ENCODE results near the gene EFHD2. TPM values are rescaled to one million over a fixed set of nuclear protein-coding genes. Genes with fewer than 3 reads are reported as not detected.

Gene EFHD2
- total RNA-seq, 1 donor from 2014 or later, result 26.0 TPM

DNA sequence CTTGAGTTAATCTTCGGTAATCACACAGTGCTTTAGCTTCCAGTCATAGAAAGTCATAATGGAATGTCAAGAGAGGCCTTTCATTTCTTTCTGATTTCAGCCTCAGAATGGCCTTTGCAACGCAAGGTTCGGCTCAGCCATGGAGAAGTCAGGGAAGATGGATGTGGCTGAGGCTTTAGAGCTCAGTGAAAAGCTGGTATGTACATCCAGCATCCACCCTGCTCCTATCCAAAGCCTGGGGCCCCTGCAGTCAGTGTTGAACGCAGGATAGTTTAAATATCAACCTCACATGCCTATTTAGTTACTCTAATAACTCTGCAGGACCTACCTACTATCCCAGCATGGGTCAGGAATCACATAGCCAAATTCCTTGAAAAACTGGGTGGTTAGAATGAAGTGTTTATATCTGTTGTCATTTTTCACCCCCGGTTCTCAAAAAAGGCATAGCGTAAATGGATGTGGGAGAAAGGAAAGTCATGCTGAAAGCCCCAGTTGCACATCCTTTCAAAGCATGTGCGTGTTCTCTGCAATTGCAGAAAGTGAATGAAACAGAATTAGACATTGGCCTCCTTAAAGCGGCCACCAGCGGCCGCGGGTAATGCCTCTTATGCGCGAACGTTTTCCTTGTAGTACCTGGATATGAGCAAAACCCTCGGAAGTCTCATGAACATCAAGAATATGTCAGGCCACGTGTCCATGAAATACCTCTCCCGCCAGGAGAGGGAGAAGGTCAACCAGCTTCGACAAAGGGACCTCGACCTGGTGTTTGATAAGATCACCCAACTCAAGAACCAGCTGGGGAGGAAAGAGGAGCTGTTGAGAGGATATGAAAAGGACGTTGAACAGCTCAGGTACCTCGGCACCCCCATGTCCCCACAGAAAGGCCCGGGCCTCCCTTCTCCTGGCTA is 28.8 kb upstream of the EFHD2 start:
- Mint-ChIP-seq H3K27ac (ENCODE audit: unreplicated experiment) (no peak overlapping the region), H3K27me3 (ENCODE audit: low read depth, unreplicated experiment) (peaks cover 73% of the 10 kb centered on the region), H3K4me1 (ENCODE audit: low read depth, unreplicated experiment) (peaks cover 1% of the 10 kb centered on the region), H3K36me3 (ENCODE audit: low read depth, unreplicated experiment) (no peaks in the 10 kb centered on the region), H3K9me3 (ENCODE audit: unreplicated experiment) (peaks cover 1% of the 10 kb centered on the region), H3K4me3 (ENCODE audit: unreplicated experiment) (no peak overlapping the region)
- no peak overlapping the region for H3K4me2 ChIP-seq (ENCODE audit: low read length)
- H4K20me1 ChIP-seq (ENCODE audit: insufficient read depth, low read length), result no peaks in the 10 kb centered on the region
- H3K27me3 ChIP-seq (ENCODE audit: insufficient read depth, low read length), result peaks cover 14% of the 10 kb centered on the region
- FAIRE-seq (no peak), DNase-seq (ENCODE audit: low read depth) (no peak)
- TF ChIP-seq EZH2 (IDR thresholded peaks at IDR 0.05; ENCODE audit: insufficient read depth, low read length), result no peak
- TF ChIP-seq, protein P1, sequence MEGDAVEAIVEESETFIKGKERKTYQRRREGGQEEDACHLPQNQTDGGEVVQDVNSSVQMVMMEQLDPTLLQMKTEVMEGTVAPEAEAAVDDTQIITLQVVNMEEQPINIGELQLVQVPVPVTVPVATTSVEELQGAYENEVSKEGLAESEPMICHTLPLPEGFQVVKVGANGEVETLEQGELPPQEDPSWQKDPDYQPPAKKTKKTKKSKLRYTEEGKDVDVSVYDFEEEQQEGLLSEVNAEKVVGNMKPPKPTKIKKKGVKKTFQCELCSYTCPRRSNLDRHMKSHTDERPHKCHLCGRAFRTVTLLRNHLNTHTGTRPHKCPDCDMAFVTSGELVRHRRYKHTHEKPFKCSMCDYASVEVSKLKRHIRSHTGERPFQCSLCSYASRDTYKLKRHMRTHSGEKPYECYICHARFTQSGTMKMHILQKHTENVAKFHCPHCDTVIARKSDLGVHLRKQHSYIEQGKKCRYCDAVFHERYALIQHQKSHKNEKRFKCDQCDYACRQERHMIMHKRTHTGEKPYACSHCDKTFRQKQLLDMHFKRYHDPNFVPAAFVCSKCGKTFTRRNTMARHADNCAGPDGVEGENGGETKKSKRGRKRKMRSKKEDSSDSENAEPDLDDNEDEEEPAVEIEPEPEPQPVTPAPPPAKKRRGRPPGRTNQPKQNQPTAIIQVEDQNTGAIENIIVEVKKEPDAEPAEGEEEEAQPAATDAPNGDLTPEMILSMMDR (IDR thresholded peaks at IDR 0.05; ENCODE audit: insufficient read depth, low read depth, low read length), result no peak
- no peaks in the 10 kb centered on the region for H3K9me3 ChIP-seq (ENCODE audit: insufficient read depth, low read depth, low read length)
- H3K79me2 ChIP-seq (ENCODE audit: insufficient read depth, low read length), result no peaks in the 10 kb centered on the region
- peaks cover 4% of the 10 kb centered on the region for H3K4me1 ChIP-seq (ENCODE audit: insufficient read depth, low read length)
- no peak overlapping the region for H3K9ac ChIP-seq (ENCODE audit: low read length)
- no peak overlapping the region for H2AFZ ChIP-seq (ENCODE audit: low read depth, low read length)
- no peaks in the 10 kb centered on the region for H3K36me3 ChIP-seq (ENCODE audit: insufficient read depth, low read length)
- no peak overlapping the region for H3K27ac ChIP-seq (ENCODE audit: low read depth, low read length)
- H3K4me3 ChIP-seq (ENCODE audit: insufficient read depth, low read depth, low read length), result no peak overlapping the region

DNA sequence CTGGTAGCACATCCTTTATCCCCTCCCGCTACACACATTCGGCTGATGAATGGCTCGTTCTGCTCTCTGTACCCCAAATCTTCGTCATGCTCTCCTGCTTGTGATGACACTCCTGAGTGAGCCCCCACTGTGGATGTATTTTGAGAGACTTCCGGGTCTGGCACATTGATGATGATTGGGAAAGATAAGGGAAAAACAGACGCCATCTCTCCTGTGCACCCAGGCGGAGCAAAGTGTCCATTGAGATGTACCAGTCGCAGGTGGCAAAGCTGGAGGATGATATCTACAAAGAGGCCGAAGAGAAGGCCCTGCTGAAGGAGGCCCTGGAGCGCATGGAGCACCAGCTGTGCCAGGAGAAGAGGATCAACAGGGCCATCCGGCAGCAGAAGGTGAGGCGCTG is 27.9 kb upstream of the EFHD2 start:
- Histone ChIP-seq H3K4me3 (ENCODE audit: insufficient read depth, low read depth, low read length) (no peak overlapping the region), H3K9ac (ENCODE audit: low read length) (no peak overlapping the region), H4K20me1 (ENCODE audit: insufficient read depth, low read length) (no peaks in the 10 kb centered on the region), H2AFZ (ENCODE audit: low read depth, low read length) (no peak overlapping the region), H3K4me2 (ENCODE audit: low read length) (no peak overlapping the region), H3K9me3 (ENCODE audit: insufficient read depth, low read depth, low read length) (no peaks in the 10 kb centered on the region), H3K36me3 (ENCODE audit: insufficient read depth, low read length) (no peaks in the 10 kb centered on the region), H3K4me1 (ENCODE audit: insufficient read depth, low read length) (peaks cover 11% of the 10 kb centered on the region), H3K27me3 (ENCODE audit: insufficient read depth, low read length) (peaks cover 14% of the 10 kb centered on the region), H3K27ac (ENCODE audit: low read depth, low read length) (no peak overlapping the region), H3K79me2 (ENCODE audit: insufficient read depth, low read length) (no peaks in the 10 kb centered on the region)
- Mint-ChIP-seq H3K4me1 (ENCODE audit: low read depth, unreplicated experiment) (peaks cover 1% of the 10 kb centered on the region), H3K9me3 (ENCODE audit: unreplicated experiment) (peaks cover 1% of the 10 kb centered on the region), H3K4me3 (ENCODE audit: unreplicated experiment) (no peak overlapping the region), H3K27ac (ENCODE audit: unreplicated experiment) (no peak overlapping the region), H3K36me3 (ENCODE audit: low read depth, unreplicated experiment) (no peaks in the 10 kb centered on the region), H3K27me3 (ENCODE audit: low read depth, unreplicated experiment) (peaks cover 81% of the 10 kb centered on the region)
- DNase-seq (ENCODE audit: low read depth) (no peak), FAIRE-seq (no peak)
- no peak for TF ChIP-seq EZH2 (IDR thresholded peaks at IDR 0.05; ENCODE audit: insufficient read depth, low read length)
- TF ChIP-seq, protein P1 (IDR thresholded peaks at IDR 0.05; ENCODE audit: insufficient read depth, low read depth, low read length), result no peak
